Epithelial cell of proximal tubule (primary cell): ENCODE data around the gene ASPDH. TPM values are rescaled to one million over a fixed set of nuclear protein-coding genes. Genes with fewer than 3 reads are reported as not detected.

ENCODE experiments used
- DNase-seq: peaks from one replicate; pipeline ENCODE4 v3.0.0-alpha.2; 2011; ENCODE audit warnings: low read depth
- H3K4me3 ChIP-seq: 2 replicates; pipeline ENCODE4 v1.5.1; 2011; ENCODE audit warnings: low read depth, mild to moderate bottlenecking, low read length
- CTCF ChIP-seq: conservative IDR thresholded peaks from 2 replicates; pipeline ENCODE4 v1.5.1; 2012; ENCODE audit warnings: low read depth, mild to moderate bottlenecking, low read length
- total RNA-seq: library from RNA; depleted of rRNA; stranded (reverse); fragments of >200 nt; gene quantifications from 2 replicates; pipeline ENCODE4 v1.2.3, GENCODE V29; 2015

ASPDH gene
- total RNA-seq, 1 donor from 2014 or later, result not detected

- no peak for DNase-seq
These were observed 47.6 kb downstream of the ASPDH start for GRCh38 chr19:50465986-50466705.

GRCh38 chr19:50465000-50465399 is 48.7 kb downstream of the ASPDH start:
- no peak for DNase-seq
- no peak for TF ChIP-seq CTCF

More at GRCh38 chr19:50465986-50466705, 47.6 kb downstream of the ASPDH start:
- peak; percentile 9 for TF ChIP-seq CTCF
- no peak overlapping the region for H3K4me3 ChIP-seq

GRCh38 chr19:50464348-50464747 is 49.4 kb downstream of the ASPDH start:
- H3K4me3 ChIP-seq, result no peak overlapping the region
- no peak for DNase-seq
- TF ChIP-seq CTCF, result no peak

More at GRCh38 chr19:50465000-50465399, 48.7 kb downstream of the ASPDH start:
- H3K4me3 ChIP-seq, result no peak overlapping the region

GRCh38 chr19:50462970-50463369 is 50.7 kb downstream of the ASPDH start:
- no peak for DNase-seq
- TF ChIP-seq CTCF, result no peak
- H3K4me3 ChIP-seq, result no peak overlapping the region

Other genes starting within 250 kb of the ASPDH start
- 0.07 and 0.35 TPM in 2 replicates for gene KCNC3, start 184.5 kb downstream of the ASPDH start, total RNA-seq
- 0.14 and 3.3 TPM in 2 replicates for gene NAPSA, start 148.3 kb downstream of the ASPDH start, total RNA-seq
- gene NR1H2, start 137.5 kb downstream of the ASPDH start, total RNA-seq, result 56.4 and 67.5 TPM in 2 replicates
- 89.4 and 90.6 TPM in 2 replicates for gene POLD1, start 129.6 kb downstream of the ASPDH start, total RNA-seq
- not detected in 2 replicates for gene SPIB, start 95.0 kb downstream of the ASPDH start, total RNA-seq
- gene MYBPC2, start 81.0 kb downstream of the ASPDH start, total RNA-seq, result not detected in 2 replicates
- 123 and 185 TPM in 2 replicates for gene EMC10, start 37.4 kb downstream of the ASPDH start, total RNA-seq
- gene GARIN5A, start 37.1 kb downstream of the ASPDH start, total RNA-seq, result 0.69 and 2.2 TPM in 2 replicates
- gene JOSD2, start 2.7 kb downstream of the ASPDH start, total RNA-seq, result 16.1 and 36.4 TPM in 2 replicates
- 0.07 and 0.69 TPM in 2 replicates for gene LRRC4B, start 54.5 kb upstream of the ASPDH start, total RNA-seq
- gene SYT3, start 126.0 kb upstream of the ASPDH start, total RNA-seq, result 0.58 TPM in 1 of 2 replicates, not detected in the other
- gene C19orf81, start 135.5 kb upstream of the ASPDH start, total RNA-seq, result 9.6 TPM in 1 of 2 replicates, not detected in the other
- 0.29 TPM in 1 of 2 replicates, not detected in the other for gene SHANK1, start 205.9 kb upstream of the ASPDH start, total RNA-seq
- 2.8 and 12.7 TPM in 2 replicates for gene CLEC11A, start 209.5 kb upstream of the ASPDH start, total RNA-seq